Endodermal cell (in vitro differentiated cells): ENCODE data around the gene PXDN. TPM values are rescaled to one million over a fixed set of nuclear protein-coding genes. Genes with fewer than 3 reads are reported as not detected.

ENCODE experiments used
- DNase-seq: peaks from one replicate; pipeline ENCODE4 v3.0.0-alpha.2; 2017
- H3K27ac ChIP-seq: 2 replicates; pipeline ENCODE4 v1.5.1; 2013; ENCODE audit warnings: mild to moderate bottlenecking, low read depth, low read length, moderate library complexity
- H3K27me3 ChIP-seq: 2 replicates; pipeline ENCODE4 v1.6.1; 2013; ENCODE audit warnings: mild to moderate bottlenecking, low read length, moderate library complexity; ENCODE audit not compliant: insufficient read depth, control insufficient read depth, poor library complexity, severe bottlenecking
- H3K36me3 ChIP-seq: 2 replicates; pipeline ENCODE4 v1.7.0; 2013; ENCODE audit warnings: mild to moderate bottlenecking, low read length, moderate library complexity; ENCODE audit not compliant: control insufficient read depth, insufficient read depth
- H3K4me1 ChIP-seq: one replicate; pipeline ENCODE4 v1.7.0; 2013; ENCODE audit warnings: low read length; ENCODE audit not compliant: control insufficient read depth, insufficient read depth
- H3K4me3 ChIP-seq: 2 replicates; pipeline ENCODE4 v1.5.1; 2013; ENCODE audit warnings: mild to moderate bottlenecking, low read length, moderate library complexity
- H3K9ac ChIP-seq: 2 replicates; pipeline ENCODE4 v1.6.1; 2013; ENCODE audit warnings: mild to moderate bottlenecking, low read length, moderate library complexity; ENCODE audit not compliant: poor library complexity, severe bottlenecking; ENCODE audit errors: extremely low read depth
- H3K9me3 ChIP-seq: 2 replicates; pipeline ENCODE4 v1.6.1; 2013; ENCODE audit warnings: mild to moderate bottlenecking, low read length, moderate library complexity; ENCODE audit not compliant: control insufficient read depth
- H3K27ac Mint-ChIP-seq: 2 replicates; pipeline ENCODE4 v1.8.0; 2020; ENCODE audit warnings: mixed read lengths
- H3K27me3 Mint-ChIP-seq: 2 replicates; pipeline ENCODE4 v1.8.0; 2021; ENCODE audit warnings: mild to moderate bottlenecking, mixed read lengths; ENCODE audit not compliant: insufficient read depth
- H3K36me3 Mint-ChIP-seq: 2 replicates; pipeline ENCODE4 v1.8.0; 2020; ENCODE audit warnings: low read depth, mixed read lengths
- H3K4me1 Mint-ChIP-seq: 2 replicates; pipeline ENCODE4 v1.8.0; 2020; ENCODE audit warnings: mixed read lengths
- H3K4me3 Mint-ChIP-seq: 2 replicates; pipeline ENCODE4 v1.8.0; 2020; ENCODE audit warnings: mild to moderate bottlenecking, moderate library complexity, mixed read lengths
- H3K9me3 Mint-ChIP-seq: 2 replicates; pipeline ENCODE4 v1.8.0; 2020; ENCODE audit warnings: mild to moderate bottlenecking, mixed read lengths
- WGBS, 2 experiments: methylation state at CpG; one replicate each; pipeline versions ENCODE4 v1.1.5 to v1.1.7; 2013; ENCODE audit warnings: missing lambda C conversion rate in 2 of 2, mixed read lengths in 1 of 2; ENCODE audit not compliant: insufficient coverage in 1 of 2, insufficient read length in 1 of 2; 5-methylcytosine and 5-hydroxymethylcytosine counted together
- total RNA-seq, 2 donors: library from RNA; stranded (reverse); fragmentation: NEBNext Ultra II Directional in 1 of 2; extraction: Animal tissue kit (Norgen Biotek cat#: 25700) in 1 of 2; gene quantifications; 2 replicates in 1 of 2; 3 replicates in 1 of 2; pipeline ENCODE4 v1.2.1, GENCODE V29; 2021
- TF ChIP-seq, protein P1 (sequence below): fragments of 200-600 bp; sonication (generic); conservative IDR thresholded peaks from 2 replicates; pipeline ENCODE4 v1.5.0; 2021; ENCODE audit warnings: antibody characterized with exemption, mild to moderate bottlenecking

PXDN gene
- total RNA-seq, 2 donors from 2014 or later = 212 to 247 TPM

DNA sequence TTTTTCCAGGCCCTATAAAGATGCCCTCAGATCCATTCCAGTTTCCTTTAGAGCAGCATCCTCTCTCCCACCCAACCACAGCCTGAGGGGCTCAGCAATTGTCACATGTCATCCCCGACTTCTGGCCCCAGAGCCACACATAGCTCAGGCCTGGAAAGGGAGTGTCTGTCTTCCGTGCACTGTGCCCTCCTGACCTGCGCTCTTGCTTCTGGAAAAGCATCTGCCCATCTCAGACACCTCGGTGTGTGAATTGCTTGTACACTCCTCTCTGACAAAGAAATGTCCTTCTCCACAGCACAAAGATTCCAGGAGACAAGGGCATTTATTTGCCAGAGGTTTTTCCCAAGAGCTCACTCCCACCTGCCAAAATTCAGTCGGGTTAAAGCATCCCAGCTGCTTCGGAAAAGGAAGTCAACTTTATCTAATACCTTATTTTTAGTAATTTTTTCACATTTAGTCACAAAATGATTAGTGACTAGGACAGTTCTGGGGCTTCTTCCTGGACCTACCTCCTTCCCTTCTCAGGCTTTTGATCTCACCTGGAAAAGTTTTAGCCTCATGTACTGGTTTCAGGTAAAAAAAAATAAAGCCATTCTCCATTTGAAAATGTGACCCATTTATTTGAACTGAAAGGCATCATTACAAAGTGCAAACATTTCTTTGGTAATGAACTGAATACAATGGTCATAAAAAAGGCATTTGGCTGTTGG, 112.9 kb downstream of the PXDN start:
- no peaks in the 10 kb centered on the region for H3K27me3 ChIP-seq
- no peak overlapping the region for H3K9ac ChIP-seq
- Mint-ChIP-seq H3K27ac (no peak overlapping the region), H3K4me1 (peaks cover 6% of the 10 kb centered on the region), H3K36me3 (peaks cover 74% of the 10 kb centered on the region), H3K9me3 (no peaks in the 10 kb centered on the region), H3K4me3 (no peak overlapping the region), H3K27me3 (no peaks in the 10 kb centered on the region)
- no peak overlapping the region for H3K27ac ChIP-seq
- no peak overlapping the region for H3K4me3 ChIP-seq
- H3K9me3 ChIP-seq = peaks cover 4% of the 10 kb centered on the region
- peaks cover 67% of the 10 kb centered on the region for H3K36me3 ChIP-seq
- DNase-seq = no peak
- 95 to 96% methylated on average over 3 to 6 of the region's 6 CpGs for WGBS, 2 experiments
- TF ChIP-seq, protein P1, sequence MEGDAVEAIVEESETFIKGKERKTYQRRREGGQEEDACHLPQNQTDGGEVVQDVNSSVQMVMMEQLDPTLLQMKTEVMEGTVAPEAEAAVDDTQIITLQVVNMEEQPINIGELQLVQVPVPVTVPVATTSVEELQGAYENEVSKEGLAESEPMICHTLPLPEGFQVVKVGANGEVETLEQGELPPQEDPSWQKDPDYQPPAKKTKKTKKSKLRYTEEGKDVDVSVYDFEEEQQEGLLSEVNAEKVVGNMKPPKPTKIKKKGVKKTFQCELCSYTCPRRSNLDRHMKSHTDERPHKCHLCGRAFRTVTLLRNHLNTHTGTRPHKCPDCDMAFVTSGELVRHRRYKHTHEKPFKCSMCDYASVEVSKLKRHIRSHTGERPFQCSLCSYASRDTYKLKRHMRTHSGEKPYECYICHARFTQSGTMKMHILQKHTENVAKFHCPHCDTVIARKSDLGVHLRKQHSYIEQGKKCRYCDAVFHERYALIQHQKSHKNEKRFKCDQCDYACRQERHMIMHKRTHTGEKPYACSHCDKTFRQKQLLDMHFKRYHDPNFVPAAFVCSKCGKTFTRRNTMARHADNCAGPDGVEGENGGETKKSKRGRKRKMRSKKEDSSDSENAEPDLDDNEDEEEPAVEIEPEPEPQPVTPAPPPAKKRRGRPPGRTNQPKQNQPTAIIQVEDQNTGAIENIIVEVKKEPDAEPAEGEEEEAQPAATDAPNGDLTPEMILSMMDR = no peak
- no peaks in the 10 kb centered on the region for H3K4me1 ChIP-seq

DNA sequence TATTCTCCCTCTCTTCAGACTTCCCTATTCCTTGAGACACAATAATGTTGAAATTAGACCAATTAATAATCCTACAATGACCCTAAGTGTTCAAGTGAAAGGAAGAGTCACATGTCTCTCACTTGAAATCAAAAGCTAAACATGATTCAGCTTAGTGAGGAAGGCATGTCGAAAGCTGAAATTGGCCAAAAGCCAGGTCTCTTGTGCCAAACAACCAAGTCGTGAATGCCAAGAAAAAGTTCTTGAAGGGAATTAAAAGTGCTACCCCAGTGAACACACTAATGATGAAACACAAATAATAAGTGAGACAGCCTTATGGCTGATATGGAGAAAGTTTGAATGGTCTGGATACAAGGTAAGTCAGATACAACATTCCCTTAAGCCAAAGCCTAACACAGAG, 115.4 kb downstream of the PXDN start:
- Mint-ChIP-seq H3K27me3 (no peaks in the 10 kb centered on the region), H3K36me3 (peaks cover 51% of the 10 kb centered on the region), H3K4me3 (no peak overlapping the region), H3K4me1 (peaks cover 20% of the 10 kb centered on the region), H3K9me3 (no peaks in the 10 kb centered on the region), H3K27ac (no peak overlapping the region)
- Histone ChIP-seq H3K27me3 (no peaks in the 10 kb centered on the region), H3K9ac (no peak overlapping the region), H3K27ac (no peak overlapping the region), H3K9me3 (peaks cover 4% of the 10 kb centered on the region), H3K36me3 (peaks cover 49% of the 10 kb centered on the region), H3K4me1 (peaks cover 3% of the 10 kb centered on the region), H3K4me3 (no peak overlapping the region)
- no peak for DNase-seq
- WGBS, 2 experiments = 93 to 100% methylated on average over 2 of the region's 2 CpGs
- TF ChIP-seq, protein P1 = no peak

DNA sequence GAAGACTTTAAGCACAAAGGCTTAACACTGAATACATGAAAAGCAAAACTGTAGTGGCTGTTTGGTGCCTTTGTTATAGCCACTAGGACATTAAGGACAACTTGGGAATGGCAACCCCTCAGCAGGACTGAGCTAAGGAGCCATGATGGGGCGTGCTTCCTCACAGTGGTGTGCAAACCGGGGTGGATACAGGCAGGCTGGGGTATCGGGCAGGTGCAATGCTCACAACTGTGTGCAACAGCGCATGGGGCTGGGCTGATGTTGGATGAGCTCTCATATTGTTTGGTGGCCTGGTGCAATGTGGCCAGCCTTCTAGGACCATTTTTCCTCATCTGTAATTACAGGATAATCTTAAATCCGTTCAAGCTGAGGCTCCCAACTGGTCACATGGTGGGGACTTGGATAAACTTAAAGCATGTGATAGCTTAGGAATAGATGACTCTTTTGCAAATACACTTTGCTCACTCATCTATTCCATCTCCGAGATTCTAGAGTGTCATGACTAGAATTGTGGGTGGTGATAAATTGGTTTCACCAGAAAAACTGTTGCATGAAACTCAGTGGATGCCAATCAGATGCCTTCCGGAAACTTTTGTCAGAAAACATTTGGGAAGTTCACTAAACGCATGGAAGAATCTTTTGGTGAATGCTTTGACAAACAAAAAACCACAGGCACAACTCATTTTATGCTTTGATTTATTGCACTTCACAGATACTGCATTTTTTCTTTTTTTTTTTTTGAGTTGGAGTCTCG, 116.5 kb downstream of the PXDN start:
- WGBS, 2 experiments = 94 to 95% methylated on average over 6 to 9 of the region's 9 CpGs
- no peaks in the 10 kb centered on the region for H3K27me3 Mint-ChIP-seq
- no peaks in the 10 kb centered on the region for H3K27me3 ChIP-seq
- H3K36me3 Mint-ChIP-seq = peaks cover 41% of the 10 kb centered on the region
- peaks cover 15% of the 10 kb centered on the region for H3K4me1 Mint-ChIP-seq
- peaks cover 4% of the 10 kb centered on the region for H3K9me3 ChIP-seq
- H3K27ac ChIP-seq = no peak overlapping the region
- H3K27ac Mint-ChIP-seq = peak overlapping the region; percentile 21
- peaks cover 38% of the 10 kb centered on the region for H3K36me3 ChIP-seq
- H3K9ac ChIP-seq = no peak overlapping the region
- no peak overlapping the region for H3K4me3 ChIP-seq
- DNase-seq = peak; percentile 47
- peaks cover 3% of the 10 kb centered on the region for H3K4me1 ChIP-seq
- H3K9me3 Mint-ChIP-seq = no peaks in the 10 kb centered on the region
- H3K4me3 Mint-ChIP-seq = no peak overlapping the region
- TF ChIP-seq, protein P1 = no peak
